Uterus (tissue), 4 donors: ENCODE results near the gene SGPL1. TPM values are rescaled to one million over a fixed set of nuclear protein-coding genes. Genes with fewer than 3 reads are reported as not detected.

ENCODE experiments used
- DNase-seq, 2 donors: peaks; one replicate each; pipeline ENCODE4 v3.0.0-alpha.2; 2019 to 2020
- H3K27ac ChIP-seq, 2 donors: fragments of 200-600 bp; sonication (generic); 1 replicate in 1 of 2; 2 replicates in 1 of 2; pipeline ENCODE4 v1.5.1; 2016 to 2018
- H3K27me3 ChIP-seq, 2 donors: fragments of 200-600 bp; sonication (generic); one replicate each; pipeline ENCODE4 v1.5.1; 2018 to 2019; ENCODE audit warnings: control low read depth in 1 of 2
- H3K36me3 ChIP-seq, 2 donors: fragments of 200-600 bp; sonication (generic); one replicate each; pipeline ENCODE4 v1.5.1; 2019; ENCODE audit warnings: control low read depth in 1 of 2
- H3K4me1 ChIP-seq, 2 donors: fragments of 200-600 bp; sonication (generic); one replicate each; pipeline ENCODE4 v1.5.1; 2018 to 2019; ENCODE audit warnings: control low read depth in 1 of 2
- H3K4me3 ChIP-seq, 2 donors: fragments of 200-600 bp; sonication (generic); 1 replicate in 1 of 2; 2 replicates in 1 of 2; pipeline ENCODE4 v1.5.1; 2018 to 2019; ENCODE audit warnings: mild to moderate bottlenecking in 1 of 2
- H3K9me3 ChIP-seq, 2 donors: fragments of 200-600 bp; sonication (generic); one replicate each; pipeline ENCODE4 v1.5.1; 2019; ENCODE audit warnings: control low read depth in 1 of 2
- POLR2A ChIP-seq, 2 donors: fragments of 450-650 bp; IDR thresholded peaks; one replicate each; pipeline ENCODE4 v1.6.1; 2016; ENCODE audit warnings: antibody characterized with exemption in 2 of 2, mild to moderate bottlenecking in 1 of 2, moderate library complexity in 1 of 2
- intact Hi-C: fragments of 100-400 bp; cut with DNase I; formaldehyde crosslinking; loops from one replicate; pipeline ENCODE4 v1.15.1; 2023; ENCODE audit warnings: low total_unique reads
- total RNA-seq, 4 donors: library from RNA; depleted of rRNA in 3 of 4; stranded (reverse); fragments of >200 nt in 3 of 4; gene quantifications; one replicate each; pipeline versions ENCODE4 v1.1.0 to v1.2.4, GENCODE V29; 2014 to 2023
- TF ChIP-seq, protein P1 (sequence below), 4 experiments: fragments of 200-600 bp in 2 of 4; fragments of 450-650 bp in 2 of 4; sonication (generic) in 2 of 4; IDR thresholded peaks; one replicate each; pipeline ENCODE4 v1.5.1; 2016 to 2019; ENCODE audit warnings: antibody characterized with exemption in 4 of 4, mild to moderate bottlenecking in 2 of 4, moderate library complexity in 1 of 4
- donor health status: DM: yes; HTN: yes; CAD: no.

Gene SGPL1
- total RNA-seq, 4 donors from 2014 or later, result 13.3 to 59.7 (median 27.3) TPM

- no peak overlapping the region for H3K4me3 ChIP-seq
- intact Hi-C loops, result no loop called here
- DNase-seq, result no peak
Measured at GRCh38 chr10:70905071-70906021, 89.6 kb downstream of the SGPL1 start.

GRCh38 chr10:70906031-70906783 is 90.5 kb downstream of the SGPL1 start:
- TF ChIP-seq POLR2A (IDR thresholded peaks at IDR 0.05), result no peak
- TF ChIP-seq, protein P1, sequence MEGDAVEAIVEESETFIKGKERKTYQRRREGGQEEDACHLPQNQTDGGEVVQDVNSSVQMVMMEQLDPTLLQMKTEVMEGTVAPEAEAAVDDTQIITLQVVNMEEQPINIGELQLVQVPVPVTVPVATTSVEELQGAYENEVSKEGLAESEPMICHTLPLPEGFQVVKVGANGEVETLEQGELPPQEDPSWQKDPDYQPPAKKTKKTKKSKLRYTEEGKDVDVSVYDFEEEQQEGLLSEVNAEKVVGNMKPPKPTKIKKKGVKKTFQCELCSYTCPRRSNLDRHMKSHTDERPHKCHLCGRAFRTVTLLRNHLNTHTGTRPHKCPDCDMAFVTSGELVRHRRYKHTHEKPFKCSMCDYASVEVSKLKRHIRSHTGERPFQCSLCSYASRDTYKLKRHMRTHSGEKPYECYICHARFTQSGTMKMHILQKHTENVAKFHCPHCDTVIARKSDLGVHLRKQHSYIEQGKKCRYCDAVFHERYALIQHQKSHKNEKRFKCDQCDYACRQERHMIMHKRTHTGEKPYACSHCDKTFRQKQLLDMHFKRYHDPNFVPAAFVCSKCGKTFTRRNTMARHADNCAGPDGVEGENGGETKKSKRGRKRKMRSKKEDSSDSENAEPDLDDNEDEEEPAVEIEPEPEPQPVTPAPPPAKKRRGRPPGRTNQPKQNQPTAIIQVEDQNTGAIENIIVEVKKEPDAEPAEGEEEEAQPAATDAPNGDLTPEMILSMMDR (IDR thresholded peaks at IDR 0.05), result no peak
- no peaks in the 10 kb centered on the region for H3K9me3 ChIP-seq
- H3K27me3 ChIP-seq, result no peaks in the 10 kb centered on the region
- H3K36me3 ChIP-seq, result no peaks in the 10 kb centered on the region
- intact Hi-C loops, result no loop called here
- no peaks in the 10 kb centered on the region for H3K4me1 ChIP-seq
- DNase-seq, result no peak
- no peak overlapping the region for H3K4me3 ChIP-seq
- H3K27ac ChIP-seq, result no peak overlapping the region

More at GRCh38 chr10:70905071-70906021, 89.6 kb downstream of the SGPL1 start:
- Histone ChIP-seq H3K36me3 (no peaks in the 10 kb centered on the region), H3K27ac (no peak overlapping the region), H3K9me3 (no peaks in the 10 kb centered on the region), H3K27me3 (no peaks in the 10 kb centered on the region), H3K4me1 (no peaks in the 10 kb centered on the region)
- TF ChIP-seq, protein P1 (IDR thresholded peaks at IDR 0.05), result no peak
- no peak for TF ChIP-seq POLR2A (IDR thresholded peaks at IDR 0.05)

DNA sequence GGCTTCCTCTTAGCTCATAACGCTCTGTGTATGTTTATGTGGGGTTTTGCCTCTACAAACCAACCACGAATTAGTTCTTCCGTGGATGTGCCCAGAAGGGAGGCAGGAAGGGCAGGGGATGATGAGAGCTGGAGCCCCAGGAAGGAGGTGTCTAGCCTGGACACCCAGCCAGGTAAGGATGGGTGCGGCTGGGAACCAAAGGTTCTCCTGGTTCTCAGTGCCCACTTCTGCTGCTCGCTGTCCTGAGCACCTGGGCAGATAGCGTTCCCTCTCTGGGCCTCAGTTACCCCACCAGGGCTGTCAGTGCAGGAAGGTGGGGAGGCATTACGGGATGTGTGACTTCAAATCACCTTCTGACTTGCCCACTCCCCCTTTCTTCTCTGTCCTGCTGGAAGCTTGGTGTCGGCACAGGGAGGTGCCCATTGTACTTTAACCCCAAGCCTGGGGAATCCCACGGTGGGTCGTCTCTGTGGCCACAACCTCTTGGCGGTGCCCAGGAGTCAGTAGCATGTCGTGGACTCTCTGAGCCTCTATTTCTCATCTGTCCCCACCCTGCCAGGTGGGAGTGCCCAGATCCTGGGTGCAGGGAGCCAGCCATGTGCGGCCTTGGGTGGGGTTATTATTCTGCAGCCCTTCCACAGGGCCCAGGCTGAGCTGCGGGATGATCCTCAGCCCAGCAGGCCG is 91.3 kb downstream of the SGPL1 start:
- no peak for TF ChIP-seq POLR2A (IDR thresholded peaks at IDR 0.05)
- TF ChIP-seq, protein P1 (IDR thresholded peaks at IDR 0.05), result no peak
- Histone ChIP-seq H3K4me3 (no peak overlapping the region), H3K36me3 (no peaks in the 10 kb centered on the region), H3K27me3 (no peaks in the 10 kb centered on the region), H3K27ac (no peak overlapping the region), H3K9me3 (no peaks in the 10 kb centered on the region), H3K4me1 (no peaks in the 10 kb centered on the region)
- intact Hi-C loops, result no loop called here
- no peak for DNase-seq

- Histone ChIP-seq H3K4me3 (no peak overlapping the region), H3K4me1 (no peaks in the 10 kb centered on the region), H3K36me3 (no peaks in the 10 kb centered on the region), H3K27ac (no peak overlapping the region), H3K27me3 (no peaks in the 10 kb centered on the region), H3K9me3 (no peaks in the 10 kb centered on the region)
- DNase-seq, result no peak
- no peak for TF ChIP-seq POLR2A (IDR thresholded peaks at IDR 0.05)
- TF ChIP-seq, protein P1 (IDR thresholded peaks at IDR 0.05), result no peak
- intact Hi-C loops, result no loop called here
Measured at GRCh38 chr10:70907637-70908405, 92.1 kb downstream of the SGPL1 start.
